ENCODE results near the gene SH3RF1. TPM values are rescaled to one million over a fixed set of nuclear protein-coding genes. Genes with fewer than 3 reads are reported as not detected.
A peak's percentile ranks its signal among the peaks of the same experiment; 100 is the strongest.
"Not testable (repeated sequence)": the region's sequence is repeated elsewhere in the genome, so short reads cannot be mapped to it uniquely, and the experiment has no call there.

Gene SH3RF1
- total and polyA plus RNA-seq, 10 of the 15 experiments (the other 5 are each of a cell fraction or from before 2014, with no cell fraction given), result 4.5 to 22.5 (median 10.4) TPM

- POLR2A ChIA-PET, result interaction anchor here (0.6 to 1.0 kb wide), 2 partner anchors 67 to 184 kb away, joined by 3 read pairs; partner anchors contain the start of gene CBR4
Observed at GRCh38 chr4:169195032-169195431, 75.7 kb downstream of the SH3RF1 start.

GRCh38 chr4:169189968-169190367 is 80.8 kb downstream of the SH3RF1 start:
- H4K20me1 ChIP-seq (ENCODE audit: control insufficient read depth, insufficient read depth); BruUV-seq (replicated peaks); H3K27me3 ChIP-seq (replicated peaks in 1 of 2; ENCODE audit: control insufficient read depth in 2 of 2, insufficient read depth in 2 of 2, low read length in 1 of 2); in situ Hi-C loops (cut with MboI); H3K9me3 ChIP-seq (replicated peaks; ENCODE audit: control insufficient read depth, insufficient read depth, low read length); H2AFZ ChIP-seq (ENCODE audit: control insufficient read depth, low read depth, low read length); H3K9ac ChIP-seq (ENCODE audit: control insufficient read depth, insufficient read depth, low read length); intact Hi-C loops (cut with micrococcal nuclease; ENCODE audit: unreplicated experiment); H3K36me3 ChIP-seq (ENCODE audit: control insufficient read depth in 2 of 2, insufficient read depth in 2 of 2, low read length in 1 of 2): not testable (repeated sequence)
- Histone ChIP-seq H3K27ac (ENCODE audit: control insufficient read depth, insufficient read depth) (peak overlapping the region; percentile 52), H3K79me2 (ENCODE audit: control insufficient read depth, insufficient read depth, low read length) (peaks cover 31% of the 10 kb centered on the region), H3K4me2 (ENCODE audit: control insufficient read depth, insufficient read depth) (peak overlapping the region; percentile 96), H3K4me1 (ENCODE audit: control insufficient read depth, insufficient read depth, low read length) (peaks cover 17% of the 10 kb centered on the region; the same call in 1 of the 2 replicates), H3K4me3 (peak overlapping the region; percentile 37)
- peak; percentile 34 for DNase-seq (ENCODE audit: low read depth, low spot score)
- SMC1A ChIA-PET (ENCODE audit: uncharacterized antibody, unreplicated experiment), result interaction anchor here (0.7 to 3.0 kb wide), 18 partner anchors 9 to 296 kb away, joined by 3 to 20 read pairs (median 4); partner anchors contain the start of gene CBR4
- WGBS (ENCODE audit: insufficient coverage, insufficient replicate concordance, low lambda C conversion rate, missing lambda C conversion rate), result 3% methylated on average over 2 of the region's 2 CpGs
- POLR2A ChIA-PET, result interaction anchor here (0.7 to 1.7 kb wide), 5 partner anchors 11 to 125 kb away, joined by 3 to 7 read pairs (median 3); no protein-coding TSS in a partner anchor
- RAD21 ChIA-PET (ENCODE audit: unreplicated experiment), result interaction anchor here (0.7 to 2.1 kb wide), 10 partner anchors 11 to 248 kb away, joined by 3 to 14 read pairs (median 4); partner anchors contain the start of genes CBR4 and SH3RF1
- CTCF ChIA-PET, result interaction anchor here (0.7 to 2.5 kb wide), 8 partner anchors 15 to 180 kb away, joined by 3 to 6 read pairs (median 4); partner anchors contain the start of gene CBR4
- peak; percentile 61 for FAIRE-seq
- ATAC-seq, result peak; percentile 70
- TF ChIP-seq RELB (IDR thresholded peaks at IDR 0.05; ENCODE audit: low read depth), result peak; percentile 12; the same call in 1 of the 2 replicates
- TF ChIP-seq IKZF2 (IDR thresholded peaks at IDR 0.05), result peak in 1 of 2 experiments; percentile 55; a peak in 1 of 4 replicates
- TF ChIP-seq SKIL (IDR thresholded peaks at IDR 0.05; ENCODE audit: low read depth, poor library complexity, severe bottlenecking), result peak; percentile 46
- 0 out of 2 replicates have a peak, but pooled peaks have one; percentile 62 for TF ChIP-seq SMARCA5 (IDR thresholded peaks at IDR 0.05)
- TF ChIP-seq, protein P1, sequence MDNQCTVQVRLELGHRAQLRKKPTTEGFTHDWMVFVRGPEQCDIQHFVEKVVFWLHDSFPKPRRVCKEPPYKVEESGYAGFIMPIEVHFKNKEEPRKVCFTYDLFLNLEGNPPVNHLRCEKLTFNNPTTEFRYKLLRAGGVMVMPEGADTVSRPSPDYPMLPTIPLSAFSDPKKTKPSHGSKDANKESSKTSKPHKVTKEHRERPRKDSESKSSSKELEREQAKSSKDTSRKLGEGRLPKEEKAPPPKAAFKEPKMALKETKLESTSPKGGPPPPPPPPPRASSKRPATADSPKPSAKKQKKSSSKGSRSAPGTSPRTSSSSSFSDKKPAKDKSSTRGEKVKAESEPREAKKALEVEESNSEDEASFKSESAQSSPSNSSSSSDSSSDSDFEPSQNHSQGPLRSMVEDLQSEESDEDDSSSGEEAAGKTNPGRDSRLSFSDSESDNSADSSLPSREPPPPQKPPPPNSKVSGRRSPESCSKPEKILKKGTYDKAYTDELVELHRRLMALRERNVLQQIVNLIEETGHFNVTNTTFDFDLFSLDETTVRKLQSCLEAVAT (IDR thresholded peaks at IDR 0.05), result peak; percentile 28; the same call in 1 of the 2 replicates
- peak; percentile 74; the same call in 1 of the 2 replicates for TF ChIP-seq HDGF (IDR thresholded peaks at IDR 0.05)
- TF ChIP-seq RUNX3 (IDR thresholded peaks at IDR 0.05; ENCODE audit: low read length), result peak; percentile 40; the same call in 1 of the 2 replicates
- TF ChIP-seq NBN (IDR thresholded peaks at IDR 0.05), result peak; percentile 69; the same call in 1 of the 2 replicates
- TF ChIP-seq CBX5 (IDR thresholded peaks at IDR 0.05; ENCODE audit: low read depth), result peak; percentile 61; the same call in 1 of the 2 replicates
- 0 out of 2 replicates have a peak, but pooled peaks have one; percentile 34 for TF ChIP-seq ZNF217 (IDR thresholded peaks at IDR 0.05)

More at GRCh38 chr4:169195032-169195431, 75.7 kb downstream of the SH3RF1 start:
- H3K27ac ChIP-seq (ENCODE audit: control insufficient read depth, insufficient read depth), result no peak overlapping the region
- no peak overlapping the region for H3K4me2 ChIP-seq (ENCODE audit: control insufficient read depth, insufficient read depth)
- in situ Hi-C loops (cut with MboI) (no loop called here), intact Hi-C loops (cut with micrococcal nuclease; ENCODE audit: unreplicated experiment) (no loop called here)
- ATAC-seq (no peak), FAIRE-seq (no peak), DNase-seq (ENCODE audit: low read depth, low spot score) (no peak)
- H3K4me3 ChIP-seq, result no peak overlapping the region
- peaks cover 8% of the 10 kb centered on the region for H3K79me2 ChIP-seq (ENCODE audit: control insufficient read depth, insufficient read depth, low read length)
- H3K9me3 ChIP-seq (replicated peaks; ENCODE audit: control insufficient read depth, insufficient read depth, low read length), result peaks cover 1% of the 10 kb centered on the region
- H3K4me1 ChIP-seq (ENCODE audit: control insufficient read depth, insufficient read depth, low read length), result no peaks in the 10 kb centered on the region
- CTCF ChIA-PET, result interaction anchor here (0.6 to 1.2 kb wide), 3 partner anchors 10 to 178 kb away, joined by 3 read pairs; no protein-coding TSS in a partner anchor
- peaks cover 0 to 4% of the 10 kb centered on the region in 2 experiments; a peak in 1 of 4 replicates for H3K36me3 ChIP-seq (ENCODE audit: control insufficient read depth in 2 of 2, insufficient read depth in 2 of 2, low read length in 1 of 2)
- no TSS peak for BruUV-seq (replicated peaks)
- no peak overlapping the region for H2AFZ ChIP-seq (ENCODE audit: control insufficient read depth, low read depth, low read length)
- H3K9ac ChIP-seq (ENCODE audit: control insufficient read depth, insufficient read depth, low read length), result no peak overlapping the region
- RAD21 ChIA-PET (ENCODE audit: unreplicated experiment), result interaction anchor here (1.2 to 1.5 kb wide), 2 partner anchors 75 to 243 kb away, joined by 3 read pairs; no protein-coding TSS in a partner anchor
- TF ChIP-seq ZNF274 (IDR thresholded peaks at IDR 0.05; ENCODE audit: insufficient read depth, insufficient read length) (no peak), CBX5 (IDR thresholded peaks at IDR 0.05; ENCODE audit: low read depth) (peak; percentile 83; the same call in 1 of the 2 replicates)
- no peaks in the 10 kb centered on the region for H4K20me1 ChIP-seq (ENCODE audit: control insufficient read depth, insufficient read depth)
- SMC1A ChIA-PET (ENCODE audit: uncharacterized antibody, unreplicated experiment), result interaction anchor here (1.0 to 2.0 kb wide), 3 partner anchors 15 to 74 kb away, joined by 3 to 4 read pairs (median 4); no protein-coding TSS in a partner anchor
- no peaks in the 10 kb centered on the region for H3K27me3 ChIP-seq (replicated peaks in 1 of 2; ENCODE audit: control insufficient read depth in 2 of 2, insufficient read depth in 2 of 2, low read length in 1 of 2)

All from GM12878 (cell line).